D721Med (cell line): ENCODE results near the gene PCDHGC4.

Source experiments
- DNase-seq: peaks from one replicate; pipeline ENCODE4 v3.0.0; 2011; ENCODE audit warnings: low spot score; ENCODE audit not compliant: insufficient read length
- FAIRE-seq: peaks from 2 replicates; lab custom pipeline; 2011; peaks lifted over from hg19 to GRCh38; lab: Jason Lieb, UNC
- TF ChIP-seq, protein P1 (sequence below): IDR thresholded peaks from 2 replicates; pipeline ENCODE4 v1.5.1; 2012; ENCODE audit warnings: mild to moderate bottlenecking, control low read depth; ENCODE audit not compliant: insufficient read depth; ENCODE audit errors: missing control alignments

PCDHGC4 gene

DNA sequence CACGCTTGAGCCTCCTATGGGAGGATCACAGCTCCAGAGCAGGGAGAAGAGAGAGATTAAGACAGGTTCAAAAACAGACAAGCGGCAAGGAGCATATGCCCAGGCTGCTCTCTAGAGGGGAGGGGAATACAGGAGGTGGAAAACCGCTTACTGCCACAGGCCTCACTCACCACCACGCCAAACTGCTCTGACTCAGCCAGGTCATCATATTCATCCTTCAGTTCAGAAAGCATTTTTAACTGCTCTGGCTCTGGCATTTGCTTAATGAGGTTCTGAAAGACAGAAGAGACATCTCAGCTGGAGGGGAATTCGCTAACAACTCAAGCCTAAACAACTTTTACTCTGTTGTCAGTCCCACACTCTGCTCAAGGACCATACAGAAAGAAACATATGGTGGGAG lies 44.2 kb downstream of the PCDHGC4 start:
- DNase-seq (no peak), FAIRE-seq (no peak)
- TF ChIP-seq, protein P1, sequence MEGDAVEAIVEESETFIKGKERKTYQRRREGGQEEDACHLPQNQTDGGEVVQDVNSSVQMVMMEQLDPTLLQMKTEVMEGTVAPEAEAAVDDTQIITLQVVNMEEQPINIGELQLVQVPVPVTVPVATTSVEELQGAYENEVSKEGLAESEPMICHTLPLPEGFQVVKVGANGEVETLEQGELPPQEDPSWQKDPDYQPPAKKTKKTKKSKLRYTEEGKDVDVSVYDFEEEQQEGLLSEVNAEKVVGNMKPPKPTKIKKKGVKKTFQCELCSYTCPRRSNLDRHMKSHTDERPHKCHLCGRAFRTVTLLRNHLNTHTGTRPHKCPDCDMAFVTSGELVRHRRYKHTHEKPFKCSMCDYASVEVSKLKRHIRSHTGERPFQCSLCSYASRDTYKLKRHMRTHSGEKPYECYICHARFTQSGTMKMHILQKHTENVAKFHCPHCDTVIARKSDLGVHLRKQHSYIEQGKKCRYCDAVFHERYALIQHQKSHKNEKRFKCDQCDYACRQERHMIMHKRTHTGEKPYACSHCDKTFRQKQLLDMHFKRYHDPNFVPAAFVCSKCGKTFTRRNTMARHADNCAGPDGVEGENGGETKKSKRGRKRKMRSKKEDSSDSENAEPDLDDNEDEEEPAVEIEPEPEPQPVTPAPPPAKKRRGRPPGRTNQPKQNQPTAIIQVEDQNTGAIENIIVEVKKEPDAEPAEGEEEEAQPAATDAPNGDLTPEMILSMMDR, result no peak

DNA sequence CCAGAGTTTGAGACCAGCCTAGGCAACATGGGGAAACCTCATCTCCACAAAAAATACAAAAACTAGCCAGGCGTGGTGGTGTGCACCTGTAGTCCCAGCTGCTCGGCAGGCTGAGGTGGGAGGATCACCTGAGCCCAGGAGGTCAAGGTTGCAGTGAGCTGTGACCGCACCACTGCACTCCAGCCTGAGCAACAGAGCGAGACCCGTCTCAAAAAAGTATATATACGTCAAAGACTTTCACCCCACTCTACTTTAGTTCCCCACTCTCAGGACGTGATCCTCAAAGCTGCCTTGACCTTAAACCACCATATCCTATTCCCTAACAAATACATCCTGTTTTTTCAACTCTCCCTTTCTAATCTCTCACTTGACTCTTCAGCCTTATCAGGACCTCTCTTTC lies 45.0 kb downstream of the PCDHGC4 start:
- DNase-seq, result no peak
- no peak for FAIRE-seq
- TF ChIP-seq, protein P1, result no peak

DNA sequence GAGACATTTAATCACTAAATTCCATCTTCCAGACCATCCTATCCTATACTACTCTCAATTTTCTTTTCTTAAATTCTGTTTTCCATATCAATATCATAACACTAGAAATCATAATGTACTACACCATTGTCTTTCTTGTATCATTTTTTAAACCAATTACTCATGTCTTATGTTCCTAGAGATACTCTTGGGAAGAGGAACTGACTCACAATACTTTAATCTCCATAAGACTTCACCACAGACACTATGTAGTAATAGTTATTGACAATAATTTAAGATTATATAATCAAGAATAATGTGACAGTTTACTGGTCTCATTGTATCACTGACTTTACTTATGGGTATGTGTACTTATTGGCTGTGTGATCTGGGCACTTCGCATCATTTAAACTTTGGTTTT lies 47.9 kb downstream of the PCDHGC4 start:
- FAIRE-seq (no peak), DNase-seq (no peak)
- TF ChIP-seq, protein P1, result no peak

DNA sequence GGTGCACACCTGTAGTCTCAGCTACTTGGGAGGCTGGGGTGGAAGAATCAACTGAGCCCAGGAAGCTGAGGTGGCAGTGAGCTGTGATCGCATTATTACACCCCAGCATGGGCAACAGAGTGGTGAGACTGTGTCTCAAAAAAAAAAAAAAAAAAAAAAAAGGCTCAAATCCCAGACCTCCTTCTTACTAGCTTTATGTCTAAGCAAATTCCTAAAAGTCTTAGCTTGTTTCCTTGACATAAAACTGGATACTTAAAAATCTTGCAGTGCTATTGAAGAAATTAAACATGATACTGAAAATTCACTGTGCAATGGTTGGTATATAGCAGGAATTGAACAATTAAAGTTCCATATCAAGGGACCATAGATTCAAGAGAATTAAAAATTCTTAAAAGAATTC lies 49.1 kb downstream of the PCDHGC4 start:
- TF ChIP-seq, protein P1, result no peak
- DNase-seq, result no peak
- FAIRE-seq, result no peak

DNA sequence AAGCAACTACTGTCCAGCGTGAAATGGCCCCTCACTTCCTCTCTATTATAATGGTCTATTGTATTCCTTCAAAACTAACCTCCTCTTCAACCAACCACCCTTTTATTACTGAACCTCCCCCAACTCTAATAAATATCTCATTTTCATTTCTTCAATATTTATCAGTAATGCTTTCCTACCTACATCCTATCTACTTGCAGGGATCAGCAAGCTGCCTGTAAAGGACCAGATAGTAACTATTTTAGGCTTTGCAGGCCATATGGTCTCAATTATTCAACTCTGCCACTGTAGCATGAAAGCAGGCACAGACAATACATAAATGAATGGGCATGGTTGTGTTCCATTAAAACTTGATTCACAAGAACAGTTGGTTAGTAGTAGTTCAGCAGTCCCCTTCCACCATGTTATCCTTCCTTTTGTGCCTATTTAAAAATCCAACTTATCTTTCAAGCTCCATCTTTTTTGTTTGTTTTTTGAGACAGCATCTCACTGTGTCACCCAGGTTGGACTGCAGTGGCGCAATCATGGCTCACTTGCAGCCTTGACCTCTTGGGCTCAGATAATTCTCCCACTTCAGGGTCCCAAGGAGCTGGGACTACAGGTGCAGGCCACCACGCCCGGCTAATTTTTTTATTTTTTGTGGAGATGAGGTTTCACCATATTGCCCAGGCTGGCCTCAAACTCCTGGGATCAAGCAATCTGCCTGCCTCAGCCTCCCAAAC lies 49.8 kb downstream of the PCDHGC4 start:
- no peak for FAIRE-seq
- no peak for DNase-seq
- TF ChIP-seq, protein P1, result no peak
